GM21717 (cell line): ENCODE data around the gene UBE2QL1.

Experiments
- ATAC-seq: cut with Tn5 transposase; IDR thresholded peaks from one replicate; pipeline ENCODE4 v1.9.1; 2021; ENCODE audit warnings: mild to moderate bottlenecking, moderate library complexity; ENCODE audit not compliant: unreplicated experiment

The UBE2QL1 gene, protein sequence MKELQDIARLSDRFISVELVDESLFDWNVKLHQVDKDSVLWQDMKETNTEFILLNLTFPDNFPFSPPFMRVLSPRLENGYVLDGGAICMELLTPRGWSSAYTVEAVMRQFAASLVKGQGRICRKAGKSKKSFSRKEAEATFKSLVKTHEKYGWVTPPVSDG

DNA sequence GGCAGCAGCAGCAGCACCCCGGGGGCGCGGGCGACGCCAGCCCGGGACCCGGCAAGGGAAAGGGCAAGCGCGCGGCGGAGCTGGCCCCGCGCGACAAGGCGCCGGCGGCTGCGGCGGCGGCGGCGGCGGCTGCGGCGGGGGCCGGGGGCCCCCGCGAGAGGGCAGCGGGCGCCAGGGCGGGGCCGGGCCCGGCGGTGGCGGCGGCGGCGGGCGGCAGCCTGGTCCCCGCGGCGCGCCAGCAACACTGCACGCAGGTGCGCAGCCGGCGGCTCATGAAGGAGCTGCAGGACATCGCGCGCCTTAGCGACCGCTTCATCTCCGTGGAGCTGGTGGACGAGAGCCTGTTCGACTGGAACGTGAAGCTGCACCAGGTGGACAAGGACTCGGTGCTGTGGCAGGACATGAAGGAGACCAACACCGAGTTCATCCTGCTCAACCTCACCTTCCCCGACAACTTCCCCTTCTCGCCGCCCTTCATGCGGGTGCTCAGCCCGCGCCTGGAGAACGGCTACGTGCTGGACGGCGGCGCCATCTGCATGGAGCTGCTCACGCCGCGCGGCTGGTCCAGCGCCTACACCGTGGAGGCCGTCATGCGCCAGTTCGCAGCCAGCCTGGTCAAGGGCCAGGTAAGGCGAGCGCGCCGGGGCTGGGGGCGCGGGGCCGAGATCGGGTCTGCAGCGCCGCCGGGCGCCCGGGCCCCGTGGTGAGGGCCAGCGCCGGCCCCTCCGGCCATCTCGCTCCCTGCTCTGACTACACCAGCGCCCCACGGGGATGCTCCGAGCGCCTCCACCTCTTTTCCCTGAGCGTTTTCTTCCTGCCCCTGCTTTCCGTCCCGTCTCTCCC, at the start of gene UBE2QL1:
Gene UBE2QL1, plus strand, starts transcription at position 238 of the 843 bp plus-strand sequence. Its CDS starts 35 bp downstream, at position 273.
- ATAC-seq = no peak

DNA sequence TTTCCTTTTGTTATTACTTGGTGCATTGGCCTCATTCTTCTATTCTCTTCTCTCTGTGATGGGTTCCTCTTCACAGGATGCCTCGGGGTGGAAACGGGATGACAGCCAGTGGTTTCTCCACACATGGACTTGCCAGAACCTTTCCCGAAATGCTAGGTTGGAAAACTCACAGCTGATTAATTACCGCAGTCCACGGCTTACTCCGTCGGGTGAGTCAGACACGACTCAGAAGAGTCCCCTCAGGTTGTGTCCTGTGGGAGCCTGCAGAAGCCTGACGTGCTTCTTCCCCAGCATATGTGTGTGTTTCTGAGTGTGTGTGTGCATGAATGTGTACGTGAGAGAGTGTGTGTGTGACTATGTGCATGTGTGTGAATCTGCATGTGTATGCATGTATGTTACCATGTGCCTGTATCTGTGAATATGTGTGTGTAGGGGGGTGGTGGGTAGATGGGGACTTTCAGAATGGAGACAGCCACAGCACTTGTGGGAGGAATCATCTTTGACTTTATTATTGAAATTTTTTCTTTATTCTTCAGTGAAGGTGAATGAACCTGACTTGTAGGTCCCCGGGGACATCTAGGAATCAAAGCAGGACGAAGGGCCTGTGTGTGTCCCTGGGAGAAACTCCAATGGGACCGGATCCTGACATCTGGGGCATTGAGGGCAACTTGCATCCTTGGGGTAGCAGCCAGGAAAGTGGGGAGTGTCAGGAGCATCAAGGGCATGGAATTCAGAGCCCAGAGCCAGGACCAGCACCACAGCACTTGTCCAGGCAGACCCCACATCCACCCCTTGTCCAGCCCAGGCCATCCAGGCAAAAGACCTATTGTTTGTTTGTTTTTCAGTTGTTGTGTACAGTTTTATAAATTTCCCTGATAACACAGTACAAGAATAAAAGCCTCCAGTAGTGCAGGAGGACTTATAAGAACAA, 48.4 kb upstream of the UBE2QL1 start:
- ATAC-seq = no peak

DNA sequence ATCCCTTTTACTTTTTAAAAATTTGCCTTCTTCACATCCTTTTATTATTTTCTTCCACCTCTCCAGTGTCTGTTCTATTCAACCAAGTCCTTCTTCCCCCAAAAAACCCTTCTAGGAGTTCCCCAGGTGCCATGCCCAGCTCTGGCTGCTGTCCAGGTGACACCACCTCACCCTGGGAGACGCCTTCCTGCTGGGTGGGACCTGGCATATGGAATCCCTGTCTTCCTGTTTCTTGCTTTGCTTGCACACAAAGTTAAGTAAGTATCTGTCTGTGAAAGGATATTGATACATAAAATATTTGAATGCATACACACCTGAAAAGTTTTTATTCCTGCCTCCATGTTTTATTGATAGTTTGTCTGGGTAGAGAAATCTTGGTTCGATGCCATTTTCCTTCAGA, 47.2 kb upstream of the UBE2QL1 start:
- no peak for ATAC-seq

DNA sequence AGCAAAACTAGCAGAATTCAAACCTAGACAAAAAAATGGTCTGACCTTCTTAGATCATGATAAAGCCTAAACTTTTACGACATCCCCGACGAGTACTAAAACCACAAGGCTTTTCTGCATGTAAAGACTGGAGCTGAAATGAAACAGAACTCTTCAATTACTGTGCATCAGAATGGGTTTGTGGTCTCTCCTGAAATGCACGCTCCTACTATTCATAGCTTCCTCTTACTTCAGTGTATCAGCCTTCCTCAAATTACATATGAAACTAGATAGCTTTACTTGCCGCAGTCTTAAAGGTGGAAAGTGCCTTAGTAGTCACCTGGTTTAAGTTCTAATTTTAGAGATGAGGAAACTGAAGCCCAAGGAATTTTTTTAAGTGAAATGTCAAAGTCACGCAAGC, 45.7 kb upstream of the UBE2QL1 start:
- peak; percentile 69 for ATAC-seq

DNA sequence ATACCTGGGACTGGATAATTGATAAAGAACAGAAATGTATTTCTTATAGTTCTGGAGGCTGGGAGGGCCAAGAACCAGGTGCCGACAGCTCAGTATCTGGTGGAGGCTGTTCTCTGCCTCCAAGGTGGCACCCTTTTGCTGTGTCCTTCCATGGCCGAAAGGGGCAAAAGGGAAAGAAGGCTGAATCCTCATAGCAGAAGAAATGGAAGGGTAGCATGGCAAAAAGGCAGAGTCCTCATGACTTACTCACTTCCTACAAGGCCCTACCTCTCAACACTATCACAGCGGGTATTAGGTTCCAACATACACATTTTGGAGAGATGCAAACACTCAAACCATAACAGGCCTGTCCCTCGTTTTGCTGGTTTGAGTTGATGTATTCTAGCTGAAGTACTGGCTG, 45.2 kb upstream of the UBE2QL1 start:
- ATAC-seq = no peak

DNA sequence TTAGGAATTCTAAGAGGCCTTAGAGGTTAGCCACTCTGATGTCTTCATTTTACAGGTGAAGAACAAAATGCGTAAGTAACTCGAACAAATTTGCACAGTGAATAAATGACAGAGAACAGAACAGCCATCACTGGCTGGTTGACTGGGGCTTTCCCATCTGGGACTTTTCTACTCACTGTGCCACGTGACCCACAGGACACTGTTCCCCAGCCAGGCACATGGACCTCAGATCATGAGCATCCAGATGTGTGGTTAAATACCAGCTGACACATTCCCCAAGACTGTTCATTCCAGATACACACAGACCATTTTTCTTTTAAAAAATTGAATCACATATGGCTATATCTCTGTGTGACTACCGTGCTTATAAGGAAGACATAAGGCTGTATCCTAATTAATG, 44.5 kb upstream of the UBE2QL1 start:
- no peak for ATAC-seq

DNA sequence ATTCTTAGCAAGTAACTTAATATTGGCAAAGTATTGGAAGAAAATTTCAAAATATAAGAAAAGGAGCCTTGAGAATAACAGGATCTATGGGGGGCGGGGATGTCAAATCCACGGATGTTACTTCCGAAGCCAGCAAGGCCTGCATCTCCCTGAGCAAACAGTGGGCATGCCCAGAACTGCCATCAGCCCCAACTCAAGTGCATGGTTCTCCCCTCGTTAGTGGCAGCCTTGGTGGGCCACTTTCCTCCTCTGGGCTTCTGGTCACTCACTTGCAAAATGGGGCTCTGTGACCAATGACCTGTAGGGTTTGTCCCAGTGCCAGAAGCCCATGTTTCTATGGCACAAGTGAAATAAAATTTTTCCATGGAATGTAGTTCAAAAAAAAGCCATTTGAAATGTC, 43.1 kb upstream of the UBE2QL1 start:
- no peak for ATAC-seq

DNA sequence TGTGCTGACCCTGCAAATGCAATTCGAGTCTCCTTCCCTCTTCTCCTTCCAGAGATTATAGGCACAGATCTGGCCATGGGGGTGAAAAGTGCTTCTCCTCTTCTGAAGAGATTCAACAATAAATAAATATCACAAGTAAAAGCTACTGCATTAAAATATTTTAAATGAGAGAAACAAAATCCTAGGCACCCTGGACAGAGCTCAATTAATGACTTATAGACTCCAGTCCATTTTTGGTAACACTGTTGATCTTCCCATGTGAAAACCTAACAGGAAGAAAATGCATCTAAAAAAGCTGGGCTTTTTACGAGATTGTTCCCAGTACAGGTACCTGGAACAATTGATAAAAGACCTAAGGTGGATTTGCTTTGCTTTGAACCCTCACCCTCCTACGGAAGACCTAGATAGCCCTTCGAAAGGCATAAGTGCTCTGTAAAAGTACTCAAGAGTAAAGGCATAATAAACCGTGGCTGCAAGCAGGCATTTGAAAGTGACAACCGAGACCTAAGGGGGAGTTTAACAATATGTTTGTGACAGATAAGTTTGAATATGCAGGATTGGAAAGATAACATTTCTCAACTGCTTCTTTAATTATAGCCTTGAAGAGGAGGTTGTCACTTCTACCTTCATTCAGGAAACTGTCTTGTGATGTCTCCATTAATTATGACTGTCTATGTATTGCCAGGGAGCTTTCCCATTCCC, 41.0 kb upstream of the UBE2QL1 start:
- ATAC-seq = no peak

DNA sequence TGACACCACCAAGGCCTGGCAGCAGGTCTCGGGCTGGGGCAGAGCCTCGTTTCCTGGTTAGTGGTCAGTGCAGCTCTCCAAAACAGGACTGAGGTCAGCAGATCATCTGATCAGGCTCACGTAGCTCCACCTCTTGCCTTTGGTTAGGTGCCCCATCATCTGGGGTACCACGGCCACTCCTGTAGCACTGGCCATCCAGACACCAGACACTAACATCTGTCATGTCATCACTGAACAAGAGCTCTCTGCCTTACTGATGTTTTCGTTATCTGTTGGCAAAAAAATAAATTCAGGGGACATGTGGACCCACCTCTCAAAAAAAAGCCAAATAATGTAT, 40.4 kb upstream of the UBE2QL1 start:
- no peak for ATAC-seq

DNA sequence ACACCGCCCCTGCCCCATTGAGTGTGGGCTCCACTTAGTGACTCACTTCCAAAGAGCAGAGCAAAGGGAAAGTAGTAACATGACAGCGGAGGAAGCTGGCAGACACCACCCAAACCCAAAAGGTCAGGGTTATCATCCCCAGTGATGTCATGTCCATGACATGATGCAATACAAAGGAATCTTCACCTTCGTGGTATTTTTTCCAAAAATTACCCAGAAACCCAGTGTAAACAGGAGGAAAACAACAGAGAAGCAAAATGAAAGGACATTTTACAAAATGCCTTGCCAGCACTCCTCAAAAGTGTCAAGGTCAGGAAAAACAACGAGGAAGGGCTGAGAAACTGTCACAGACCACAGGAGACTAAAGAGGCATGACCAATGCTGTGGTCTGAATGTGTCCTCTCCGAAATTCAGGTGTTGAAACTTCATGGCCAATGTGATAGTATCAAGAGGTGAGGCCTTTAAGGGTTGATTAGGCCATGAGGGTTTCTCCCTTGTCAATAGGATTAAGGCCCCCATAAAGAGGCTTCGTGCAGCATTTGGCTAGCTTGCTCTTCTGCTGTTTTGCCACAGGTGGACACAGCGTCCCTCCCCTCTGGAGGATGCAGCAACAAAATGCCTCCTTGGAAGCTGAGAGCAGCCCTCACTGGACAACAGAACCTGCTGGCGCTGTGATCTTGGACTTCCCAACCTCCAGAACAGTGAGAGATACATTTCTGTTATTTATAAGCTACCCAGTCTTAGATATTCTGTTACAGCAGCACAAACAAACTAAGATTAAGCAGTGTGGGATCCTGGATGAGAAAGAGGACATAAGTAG, 39.8 kb upstream of the UBE2QL1 start:
- no peak for ATAC-seq

DNA sequence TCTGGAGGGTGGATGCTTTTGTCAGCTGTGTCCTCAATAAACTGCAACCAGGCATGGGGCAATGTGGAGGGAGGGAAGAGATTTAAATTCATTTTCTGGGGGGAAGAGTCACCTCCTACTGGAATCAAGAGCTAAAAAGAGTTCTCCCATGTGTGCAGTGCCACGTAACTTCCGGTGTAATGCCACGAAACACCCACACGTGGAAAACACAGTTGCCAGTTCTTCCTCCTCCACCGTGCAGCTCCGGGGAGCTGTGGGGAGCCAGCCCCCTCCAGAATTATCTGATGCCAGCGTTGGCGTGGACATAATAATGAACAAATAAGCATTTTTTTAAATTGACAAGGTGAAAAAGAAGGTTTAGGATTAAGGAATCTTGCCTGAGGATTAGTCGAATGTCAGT, 38.2 kb upstream of the UBE2QL1 start:
- no peak for ATAC-seq

DNA sequence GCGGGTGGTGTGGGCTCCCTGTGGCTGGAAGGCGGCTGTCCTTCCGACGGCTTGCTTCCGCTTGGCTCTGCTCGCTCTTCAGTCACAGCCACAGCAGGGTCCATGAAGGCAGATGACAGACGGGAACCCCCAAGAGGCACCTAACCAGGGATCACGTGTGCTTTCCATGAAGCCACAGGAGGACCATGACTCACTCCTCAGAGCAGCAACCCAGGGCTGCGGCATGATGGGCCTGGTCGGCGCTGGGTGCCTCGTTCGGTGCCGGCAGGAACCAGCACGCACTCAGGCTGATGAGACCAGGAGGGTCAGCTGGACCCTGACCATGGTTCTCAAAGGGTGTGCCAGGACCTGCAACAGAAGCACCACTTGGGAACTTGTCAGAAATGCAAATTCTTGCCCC, 37.5 kb upstream of the UBE2QL1 start:
- no peak for ATAC-seq

DNA sequence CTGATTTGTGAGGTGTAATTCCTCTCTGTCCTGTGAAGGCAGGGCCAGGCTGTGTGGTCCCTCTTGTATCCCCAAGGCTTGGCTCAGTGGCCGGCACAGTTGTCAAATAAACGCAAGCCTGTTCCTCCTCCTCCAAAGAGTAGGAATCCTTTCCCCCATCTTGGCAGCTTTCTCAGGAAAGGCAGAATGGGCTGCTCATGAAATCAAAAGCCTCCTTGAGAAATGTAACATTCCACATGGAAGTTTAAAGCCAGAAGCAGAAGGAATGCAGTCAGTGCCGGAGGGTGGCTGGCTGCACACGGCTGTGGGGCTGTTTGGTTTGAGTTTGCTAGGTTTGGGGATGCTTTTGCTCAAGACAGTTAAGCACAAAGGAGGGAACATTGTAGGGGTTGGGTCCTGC, 35.8 kb upstream of the UBE2QL1 start:
- no peak for ATAC-seq

DNA sequence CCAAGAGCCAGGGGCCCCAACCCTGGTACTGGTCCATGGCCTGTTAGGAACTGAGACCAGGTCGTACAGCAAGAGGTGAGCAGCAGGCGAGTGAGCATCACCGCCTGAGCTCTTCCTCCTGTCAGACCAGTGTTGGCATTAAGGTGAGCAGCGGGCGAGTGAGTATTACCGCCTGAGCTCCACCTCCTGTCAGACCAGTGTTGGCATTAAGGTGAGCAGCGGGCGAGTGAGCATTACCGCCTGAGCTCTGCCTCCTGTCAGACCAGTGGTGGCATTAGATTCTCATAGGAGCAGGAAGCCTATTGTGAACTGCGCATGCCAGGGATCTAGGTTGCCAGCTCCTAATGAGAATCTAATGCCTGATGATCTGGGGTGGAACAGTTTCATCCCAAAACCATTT, 31.0 kb upstream of the UBE2QL1 start:
- no peak for ATAC-seq

DNA sequence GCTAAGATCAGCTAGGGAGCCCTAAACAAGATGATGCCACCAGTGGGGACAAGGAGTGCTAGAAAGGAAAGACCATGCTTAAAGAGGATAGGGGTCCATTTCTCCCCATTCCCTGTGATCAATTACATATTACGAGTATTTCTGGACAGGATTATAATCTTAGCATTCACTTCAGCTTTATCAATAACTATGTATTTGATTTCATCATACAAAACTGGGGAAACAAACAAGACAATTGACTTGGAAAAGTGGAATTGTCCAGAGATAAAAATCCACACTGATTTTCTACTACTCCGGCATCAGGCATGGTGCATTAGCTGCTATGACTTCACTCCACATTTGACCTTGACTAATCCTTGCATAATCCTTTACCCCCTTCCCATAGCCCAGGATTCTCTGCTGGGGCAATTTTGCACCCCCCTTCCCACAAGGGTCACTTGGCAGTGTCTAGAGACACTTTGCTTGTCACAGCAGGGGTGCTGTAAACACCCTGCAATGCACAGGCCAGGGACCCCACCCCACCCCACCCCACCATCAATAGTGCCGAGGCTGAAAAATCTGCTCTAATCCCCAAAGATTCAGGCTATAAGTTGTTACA, 29.9 kb upstream of the UBE2QL1 start:
- no peak for ATAC-seq

DNA sequence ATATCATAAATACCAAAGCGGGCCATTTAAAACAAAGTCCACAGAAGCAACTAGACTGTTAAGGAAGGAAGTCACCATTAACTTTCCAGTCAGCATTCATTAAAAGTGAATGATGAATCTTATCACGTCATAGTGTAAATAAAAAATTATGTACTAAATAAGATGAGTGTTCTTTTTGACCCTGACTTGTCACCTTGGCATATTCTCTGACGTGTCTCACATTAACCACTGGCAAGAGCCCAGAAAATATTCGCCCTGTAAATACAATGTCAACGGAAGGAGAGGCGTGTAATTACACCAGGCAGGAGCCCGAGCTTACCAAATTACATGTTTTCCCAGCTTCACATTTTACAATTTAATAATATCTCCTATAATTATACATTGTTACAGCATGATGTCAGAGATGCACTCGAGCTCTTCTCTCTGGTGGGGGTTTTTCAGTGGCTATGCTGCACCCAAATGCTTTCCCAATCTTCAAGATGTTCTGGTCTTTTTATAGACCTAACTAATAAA, 29.3 kb upstream of the UBE2QL1 start:
- no peak for ATAC-seq

DNA sequence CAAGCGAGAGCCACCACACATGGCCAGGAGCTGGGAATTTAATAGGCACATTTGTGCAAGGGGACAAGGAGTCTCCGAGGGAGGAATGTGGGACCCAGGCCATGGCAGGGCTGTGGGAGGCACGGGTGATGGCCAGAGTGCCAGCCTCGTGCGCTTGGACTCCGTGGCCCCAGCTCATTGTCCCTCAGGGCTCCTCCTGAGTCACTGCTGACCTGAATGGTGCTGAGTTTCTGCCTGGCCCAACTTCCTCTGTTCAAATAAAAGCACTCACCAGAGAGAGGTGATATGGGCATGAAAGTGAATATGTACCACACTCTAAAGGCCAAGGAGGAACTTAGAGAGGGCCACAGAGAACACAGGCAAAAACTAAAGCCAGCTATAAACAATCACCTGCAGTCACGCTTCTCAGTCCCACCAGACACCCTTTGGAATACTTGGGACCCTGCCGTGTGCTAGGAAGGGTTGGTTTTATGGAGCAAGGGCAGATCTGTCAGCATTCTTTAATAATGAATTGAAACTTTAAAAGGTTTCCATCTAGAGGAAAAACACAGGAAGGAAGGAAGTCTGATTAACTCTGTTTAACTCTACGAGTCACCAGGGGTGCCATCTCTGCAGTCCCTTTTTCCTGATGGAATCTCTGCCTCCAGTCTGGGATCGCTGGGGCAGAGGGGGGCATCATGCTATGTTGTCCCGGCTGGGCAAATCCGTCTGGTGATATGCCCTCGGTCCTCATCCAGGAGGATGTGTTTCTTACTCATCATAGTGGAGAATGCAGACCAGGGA, 25.1 kb upstream of the UBE2QL1 start:
- ATAC-seq = no peak

DNA sequence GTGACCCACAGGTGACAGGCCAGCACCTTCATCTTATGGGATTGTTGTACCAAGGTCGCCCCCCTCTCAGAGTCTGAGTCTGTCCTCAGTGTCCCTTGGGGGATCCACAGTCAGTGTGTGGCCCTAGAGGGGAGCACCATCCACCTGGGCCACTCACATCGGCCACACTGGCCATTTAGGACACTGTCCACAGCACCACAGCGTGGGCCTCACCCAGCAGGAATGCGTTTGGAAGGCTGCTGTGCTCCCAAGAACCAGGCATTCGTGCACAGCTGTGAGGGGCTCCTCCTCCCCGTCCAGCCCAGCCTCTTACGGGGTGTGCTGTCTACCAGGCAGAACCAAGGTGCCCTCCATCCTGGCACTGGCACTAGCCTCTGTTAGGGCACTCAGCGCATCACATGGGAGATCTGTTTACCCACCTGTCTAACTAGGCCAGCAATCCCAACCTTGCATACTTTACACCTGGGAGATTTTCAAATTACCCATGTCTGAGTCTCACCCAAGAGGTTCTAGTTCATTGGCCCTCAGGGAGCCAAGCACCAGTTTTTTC, 24.5 kb upstream of the UBE2QL1 start:
- no peak for ATAC-seq

DNA sequence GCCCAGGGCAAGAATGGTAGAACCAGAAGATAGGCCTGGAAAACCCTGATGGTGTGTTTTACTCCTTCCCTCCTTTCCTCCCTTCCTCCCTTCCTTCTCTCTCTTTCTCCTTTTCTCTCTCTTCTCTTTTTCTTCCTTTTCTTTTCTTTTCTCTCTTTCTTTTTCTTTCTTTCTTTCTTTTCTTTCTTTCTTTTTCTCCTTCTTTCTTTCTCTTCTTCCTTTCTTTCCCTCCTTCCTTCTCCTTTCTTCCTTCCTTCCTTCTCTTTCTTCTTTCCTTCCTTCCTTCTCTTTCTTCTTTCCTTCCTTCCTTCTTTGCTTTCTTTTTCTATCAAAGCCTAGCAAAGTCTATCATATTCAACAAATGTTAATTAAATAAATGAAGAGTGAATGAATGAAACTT, 24.0 kb upstream of the UBE2QL1 start:
- ATAC-seq = no peak
